ENCODE measurements around the gene DENND1A. TPM values are rescaled to one million over a fixed set of nuclear protein-coding genes. Genes with fewer than 3 reads are reported as not detected.

The DENND1A gene
- total RNA-seq, 1 experiment from 2014 or later = 13.0 TPM

DNA sequence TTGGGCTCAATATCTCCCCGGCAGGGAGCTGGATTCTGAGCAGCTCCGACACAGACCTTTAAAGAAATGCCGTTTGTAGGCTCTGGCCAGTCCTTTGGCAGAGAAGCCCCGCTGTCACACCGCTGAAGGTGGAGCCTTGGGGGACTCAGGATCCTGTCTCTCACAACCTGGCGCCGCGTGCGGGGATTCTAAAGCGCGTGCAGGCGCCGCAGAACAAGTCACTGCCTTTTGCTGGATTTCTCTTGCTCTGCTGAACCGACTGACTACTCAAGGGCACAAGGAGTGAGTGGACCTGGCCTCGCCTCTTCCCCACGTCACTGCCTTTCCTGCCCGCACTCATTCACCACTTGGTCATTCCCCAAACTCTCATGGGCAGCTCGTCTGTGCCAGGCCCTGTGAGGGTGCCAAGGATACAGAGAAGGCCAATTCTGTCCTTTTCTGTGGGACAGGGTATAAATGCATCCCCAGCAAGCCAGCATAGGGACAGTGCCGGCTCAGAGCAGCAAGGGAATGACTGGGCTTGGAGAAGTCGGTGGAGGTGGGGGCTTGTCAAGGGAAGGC, 504.6 kb downstream of the DENND1A start:
- TF ChIP-seq, protein P1, sequence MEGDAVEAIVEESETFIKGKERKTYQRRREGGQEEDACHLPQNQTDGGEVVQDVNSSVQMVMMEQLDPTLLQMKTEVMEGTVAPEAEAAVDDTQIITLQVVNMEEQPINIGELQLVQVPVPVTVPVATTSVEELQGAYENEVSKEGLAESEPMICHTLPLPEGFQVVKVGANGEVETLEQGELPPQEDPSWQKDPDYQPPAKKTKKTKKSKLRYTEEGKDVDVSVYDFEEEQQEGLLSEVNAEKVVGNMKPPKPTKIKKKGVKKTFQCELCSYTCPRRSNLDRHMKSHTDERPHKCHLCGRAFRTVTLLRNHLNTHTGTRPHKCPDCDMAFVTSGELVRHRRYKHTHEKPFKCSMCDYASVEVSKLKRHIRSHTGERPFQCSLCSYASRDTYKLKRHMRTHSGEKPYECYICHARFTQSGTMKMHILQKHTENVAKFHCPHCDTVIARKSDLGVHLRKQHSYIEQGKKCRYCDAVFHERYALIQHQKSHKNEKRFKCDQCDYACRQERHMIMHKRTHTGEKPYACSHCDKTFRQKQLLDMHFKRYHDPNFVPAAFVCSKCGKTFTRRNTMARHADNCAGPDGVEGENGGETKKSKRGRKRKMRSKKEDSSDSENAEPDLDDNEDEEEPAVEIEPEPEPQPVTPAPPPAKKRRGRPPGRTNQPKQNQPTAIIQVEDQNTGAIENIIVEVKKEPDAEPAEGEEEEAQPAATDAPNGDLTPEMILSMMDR (IDR thresholded peaks at IDR 0.05; ENCODE audit: unreplicated experiment) = no peak
- no peak overlapping the region for H3K27ac Mint-ChIP-seq (ENCODE audit: unreplicated experiment)
- H3K36me3 Mint-ChIP-seq (ENCODE audit: insufficient read depth, unreplicated experiment) = peaks cover 6% of the 10 kb centered on the region
- CTCF ChIA-PET = no interaction called here
- intact Hi-C loops (cut with micrococcal nuclease; ENCODE audit: unreplicated experiment) = no loop called here
- DNase-seq = no peak
- BruUV-seq (replicated peaks) = no TSS peak
- no peak overlapping the region for H3K4me3 Mint-ChIP-seq (ENCODE audit: low read depth, unreplicated experiment)
- H3K9me3 Mint-ChIP-seq (ENCODE audit: low read depth, unreplicated experiment) = no peaks in the 10 kb centered on the region
- H3K4me1 Mint-ChIP-seq (ENCODE audit: low read depth, unreplicated experiment) = peaks cover 8% of the 10 kb centered on the region
- H3K27me3 Mint-ChIP-seq (ENCODE audit: unreplicated experiment) = no peaks in the 10 kb centered on the region

GRCh38 chr9:123424552-123425225, 505.2 kb downstream of the DENND1A start:
- no peak overlapping the region for H3K4me3 Mint-ChIP-seq (ENCODE audit: low read depth, unreplicated experiment)
- H3K27me3 Mint-ChIP-seq (ENCODE audit: unreplicated experiment) = no peaks in the 10 kb centered on the region
- H3K36me3 Mint-ChIP-seq (ENCODE audit: insufficient read depth, unreplicated experiment) = peaks cover 6% of the 10 kb centered on the region
- no peak overlapping the region for H3K27ac Mint-ChIP-seq (ENCODE audit: unreplicated experiment)
- intact Hi-C loops (cut with micrococcal nuclease; ENCODE audit: unreplicated experiment) = no loop called here
- peaks cover 8% of the 10 kb centered on the region for H3K4me1 Mint-ChIP-seq (ENCODE audit: low read depth, unreplicated experiment)
- no TSS peak for BruUV-seq (replicated peaks)
- CTCF ChIA-PET = no interaction called here
- DNase-seq = no peak
- no peaks in the 10 kb centered on the region for H3K9me3 Mint-ChIP-seq (ENCODE audit: low read depth, unreplicated experiment)
- TF ChIP-seq, protein P1 (IDR thresholded peaks at IDR 0.05; ENCODE audit: unreplicated experiment) = no peak

- Mint-ChIP-seq H3K27me3 (ENCODE audit: unreplicated experiment) (no peaks in the 10 kb centered on the region), H3K9me3 (ENCODE audit: low read depth, unreplicated experiment) (no peaks in the 10 kb centered on the region), H3K4me1 (ENCODE audit: low read depth, unreplicated experiment) (peaks cover 8% of the 10 kb centered on the region), H3K4me3 (ENCODE audit: low read depth, unreplicated experiment) (no peak overlapping the region), H3K36me3 (ENCODE audit: insufficient read depth, unreplicated experiment) (peaks cover 6% of the 10 kb centered on the region), H3K27ac (ENCODE audit: unreplicated experiment) (no peak overlapping the region)
- CTCF ChIA-PET = no interaction called here
- no TSS peak for BruUV-seq (replicated peaks)
- intact Hi-C loops (cut with micrococcal nuclease; ENCODE audit: unreplicated experiment) = no loop called here
- TF ChIP-seq, protein P1 (IDR thresholded peaks at IDR 0.05; ENCODE audit: unreplicated experiment) = no peak
- no peak for DNase-seq
Measured at GRCh38 chr9:123424131-123424530, 505.8 kb downstream of the DENND1A start.

DNA sequence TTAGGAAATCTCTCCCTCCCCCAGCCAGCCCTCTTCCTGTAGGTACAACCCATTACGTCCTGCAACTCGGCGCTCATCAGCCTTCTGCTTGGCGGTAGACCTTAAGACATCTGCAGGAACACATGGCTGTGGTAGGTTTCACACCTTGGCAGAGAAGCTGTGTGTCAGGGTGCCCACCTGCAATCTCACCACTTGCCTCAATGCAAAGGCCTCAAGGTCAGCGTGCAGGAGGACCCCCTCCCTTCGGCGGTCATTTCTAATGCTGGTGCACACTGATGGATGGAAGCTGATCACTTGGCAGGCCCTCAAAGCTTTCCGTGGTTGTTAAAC, 506.6 kb downstream of the DENND1A start:
- CTCF ChIA-PET = interaction anchor here (0.5 kb wide), 1 partner anchor 368 kb away, joined by 6 read pairs; no protein-coding TSS in a partner anchor
- no peak overlapping the region for H3K27ac Mint-ChIP-seq (ENCODE audit: unreplicated experiment)
- TF ChIP-seq, protein P1 (IDR thresholded peaks at IDR 0.05; ENCODE audit: unreplicated experiment) = no peak
- H3K4me1 Mint-ChIP-seq (ENCODE audit: low read depth, unreplicated experiment) = peaks cover 8% of the 10 kb centered on the region
- DNase-seq = no peak
- no peak overlapping the region for H3K4me3 Mint-ChIP-seq (ENCODE audit: low read depth, unreplicated experiment)
- no TSS peak for BruUV-seq (replicated peaks)
- H3K9me3 Mint-ChIP-seq (ENCODE audit: low read depth, unreplicated experiment) = no peaks in the 10 kb centered on the region
- peaks cover 9% of the 10 kb centered on the region for H3K36me3 Mint-ChIP-seq (ENCODE audit: insufficient read depth, unreplicated experiment)
- intact Hi-C loops (cut with micrococcal nuclease; ENCODE audit: unreplicated experiment) = no loop called here
- no peaks in the 10 kb centered on the region for H3K27me3 Mint-ChIP-seq (ENCODE audit: unreplicated experiment)

All from Calu3 (cell line).